SK-N-SH (cell line): ENCODE data around the gene CALN1. TPM values are rescaled to one million over a fixed set of nuclear protein-coding genes. Genes with fewer than 3 reads are reported as not detected.

Experiments used
- CTCF ChIA-PET: fragments of 300-600, 350-600 bp; formaldehyde crosslinking; extraction: SDS; loops from one replicate; lab custom pipeline; 2021; lab: Yijun Ruan, JAX
- POLR2A ChIA-PET: fragments of 350-600 bp; sonication (Branson Sonifier 250); formaldehyde crosslinking; extraction: SDS; loops from one replicate; lab custom pipeline; 2020; ENCODE audit warnings: antibody characterized with exemption, inconsistent platforms; lab: Yijun Ruan, JAX
- DNase-seq: peaks from one replicate; pipeline ENCODE4 v3.0.0; 2012
- H2AFZ ChIP-seq: fragments of 200-600 bp; sonication (generic); 2 replicates; pipeline ENCODE4 v1.8.1; 2016; ENCODE audit warnings: antibody characterized with exemption, mild to moderate bottlenecking, low read depth
- H3F3A ChIP-seq: fragments of 200-600 bp; sonication (generic); replicated peaks from 2 replicates; pipeline ENCODE3; 2016; ENCODE audit warnings: antibody characterized with exemption, mild to moderate bottlenecking; ENCODE audit not compliant: insufficient read depth
- H3K27ac ChIP-seq, 2 experiments: fragments of 200-500 bp in 1 of 2; fragments of 200-600 bp in 1 of 2; sonication (Bioruptor generic) in 1 of 2; sonication (generic), shearing (Covaris generic) in 1 of 2; 2 replicates each; pipeline versions ENCODE4 v1.5.1 to v1.6.1; 2014 to 2016; ENCODE audit warnings: low read depth in 2 of 2, inconsistent platforms in 1 of 2, low read length in 1 of 2, mild to moderate bottlenecking in 1 of 2, mixed read lengths in 1 of 2
- H3K27me3 ChIP-seq: fragments of 200-600 bp; sonication (generic), shearing (Covaris generic); 2 replicates; pipeline ENCODE4 v1.6.1; 2016; ENCODE audit warnings: mixed run types; ENCODE audit not compliant: insufficient read depth
- H3K36me3 ChIP-seq, 2 experiments: fragments of 200-500 bp in 1 of 2; fragments of 200-600 bp in 1 of 2; sonication (Bioruptor generic) in 1 of 2; sonication (generic) in 1 of 2; replicated peaks in 1 of 2; 2 replicates each; pipeline versions ENCODE3 to v1.5.1; 2014 to 2016; ENCODE audit warnings: low read length in 1 of 2, mild to moderate bottlenecking in 1 of 2; ENCODE audit not compliant: insufficient read depth in 2 of 2, control insufficient read depth in 1 of 2
- H3K4me1 ChIP-seq, 2 experiments: fragments of 200-500 bp in 1 of 2; fragments of 200-600 bp in 1 of 2; sonication (Bioruptor generic) in 1 of 2; sonication (generic), shearing (Covaris generic) in 1 of 2; 2 replicates each; pipeline versions ENCODE4 v1.5.1 to v1.6.1; 2014 to 2016; ENCODE audit warnings: low read depth in 1 of 2, low read length in 1 of 2, mixed run types in 1 of 2; ENCODE audit not compliant: insufficient read depth in 2 of 2, control insufficient read depth in 1 of 2
- H3K4me2 ChIP-seq: fragments of 200-600 bp; sonication (generic), shearing (Covaris generic); 2 replicates; pipeline ENCODE4 v1.6.1; 2017; ENCODE audit warnings: mixed run types
- H3K4me3 ChIP-seq, 2 experiments: fragments of 200-500 bp in 1 of 2; fragments of 200-600 bp in 1 of 2; sonication (Bioruptor generic) in 1 of 2; sonication (generic), shearing (Covaris generic) in 1 of 2; 2 replicates each; pipeline versions ENCODE4 v1.5.1 to v1.8.1; 2014 to 2016; ENCODE audit warnings: low read depth in 2 of 2, inconsistent platforms in 1 of 2, low read length in 1 of 2, mild to moderate bottlenecking in 1 of 2, mixed read lengths in 1 of 2, moderate library complexity in 1 of 2
- H3K79me2 ChIP-seq: fragments of 200-600 bp; sonication (generic); 2 replicates; pipeline ENCODE4 v1.8.1; 2017; ENCODE audit warnings: mild to moderate bottlenecking; ENCODE audit not compliant: insufficient read depth
- H3K9ac ChIP-seq: fragments of 200-600 bp; sonication (generic); 2 replicates; pipeline ENCODE4 v1.6.1; 2017; ENCODE audit warnings: mixed run types
- H3K9me2 ChIP-seq: fragments of 200-600 bp; sonication (generic); 2 replicates; pipeline ENCODE4 v1.6.1; 2017; ENCODE audit warnings: mixed run types
- H3K9me3 ChIP-seq: fragments of 200-600 bp; sonication (generic); 2 replicates; pipeline ENCODE4 v1.6.1; 2017; ENCODE audit warnings: mixed run types, mild to moderate bottlenecking, moderate library complexity
- H4K20me1 ChIP-seq: fragments of 200-600 bp; sonication (generic); 2 replicates; pipeline ENCODE4 v1.6.1; 2017; ENCODE audit warnings: mild to moderate bottlenecking, mixed run types; ENCODE audit not compliant: insufficient read depth
- ELF1 ChIP-seq: IDR thresholded peaks from 2 replicates; pipeline ENCODE4 v1.4.0; 2012
- EP300 ChIP-seq, 2 experiments: IDR thresholded peaks; 2 replicates each; pipeline versions ENCODE4 v1.4.0 to v1.6.1; 2012; ENCODE audit warnings: borderline replicate concordance in 1 of 2, low read depth in 1 of 2, low read length in 1 of 2
- EZH2phosphoT487 ChIP-seq: fragments of 200-600 bp; sonication (generic); IDR thresholded peaks from 2 replicates; pipeline ENCODE4 v1.6.1; 2017; ENCODE audit warnings: low read depth, mixed run types, mild to moderate bottlenecking, antibody characterized with exemption, moderate library complexity, borderline replicate concordance
- FOXJ3 ChIP-seq: sonication (generic); formaldehyde crosslinking; IDR thresholded peaks from 2 replicates; pipeline ENCODE4 v1.5.1; 2020; ENCODE audit warnings: mild to moderate bottlenecking, missing genetic modification reagents
- FOXM1 ChIP-seq: IDR thresholded peaks from 2 replicates; pipeline ENCODE4 v1.4.0; 2012; ENCODE audit warnings: low read depth, mild to moderate bottlenecking
- MXI1 ChIP-seq: IDR thresholded peaks from 2 replicates; pipeline ENCODE4 v1.6.1; 2012; ENCODE audit warnings: mild to moderate bottlenecking, low read depth, low read length, improper control_type of control experiment
- NRF1 ChIP-seq: IDR thresholded peaks from 2 replicates; pipeline ENCODE4 v1.6.1; 2012; ENCODE audit warnings: low read depth, mild to moderate bottlenecking, low read length
- POLR2AphosphoS5 ChIP-seq: IDR thresholded peaks from 2 replicates; pipeline ENCODE4 v1.6.1; 2012; ENCODE audit warnings: low read depth, low read length
- SIN3A ChIP-seq: IDR thresholded peaks from 2 replicates; pipeline ENCODE4 v1.6.1; 2012; ENCODE audit warnings: low read depth, mild to moderate bottlenecking, low read length, moderate library complexity, borderline replicate concordance
- SMC3 ChIP-seq: IDR thresholded peaks from 2 replicates; pipeline ENCODE4 v1.6.1; 2012; ENCODE audit warnings: low read depth, low read length, improper control_type of control experiment
- TCF12 ChIP-seq: IDR thresholded peaks from 2 replicates; pipeline ENCODE4 v1.4.0; 2012
- TEAD4 ChIP-seq: IDR thresholded peaks from 2 replicates; pipeline ENCODE4 v1.4.0; 2012; ENCODE audit warnings: mild to moderate bottlenecking, borderline replicate concordance; ENCODE audit not compliant: insufficient read depth
- WGBS: methylation state at CpG from one replicate; pipeline ENCODE4 v1.1.6; 2017; ENCODE audit warnings: low lambda C conversion rate; 5-methylcytosine and 5-hydroxymethylcytosine counted together
- polyA plus RNA-seq, 3 experiments: library from polyadenylated mRNA; depleted of rRNA; stranded (reverse); fragments of >200 nt; gene quantifications; 2 replicates each; pipeline ENCODE4 v1.2.3, GENCODE V29; 2012
- TF ChIP-seq, protein P1 (sequence below): fragments of 150-350 bp; IDR thresholded peaks from 2 replicates; pipeline ENCODE4 v1.6.1; 2016; ENCODE audit warnings: mild to moderate bottlenecking, low read depth, low read length
- TF ChIP-seq, protein P2 (sequence below): fragments of 200-600 bp; sonication (generic); IDR thresholded peaks from 2 replicates; pipeline ENCODE4 v1.6.1; 2017; ENCODE audit warnings: antibody characterized with exemption, mild to moderate bottlenecking, moderate library complexity

CALN1 gene
- polyA plus RNA-seq, 1 of the 3 experiments (the other 2 are of a cell fraction), result not detected

DNA sequence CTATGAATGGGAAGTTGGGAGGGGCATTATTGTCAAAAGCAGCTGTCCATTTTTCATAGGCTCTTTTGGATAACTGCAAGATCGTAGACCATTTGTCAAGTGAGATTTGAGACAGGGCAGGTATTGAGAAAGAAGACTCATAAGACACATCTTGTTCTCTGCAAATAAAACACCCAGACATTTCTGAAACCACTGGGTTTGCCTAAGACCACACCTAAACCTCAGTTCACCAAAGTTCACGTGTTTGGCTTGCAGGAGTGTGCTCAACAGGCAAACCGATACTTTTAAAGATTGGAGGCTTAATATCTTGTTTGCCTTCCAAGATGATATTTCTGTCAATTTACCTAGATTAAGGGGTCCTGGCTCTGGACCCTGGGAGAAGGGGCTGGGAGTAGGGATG is 628.4 kb downstream of the CALN1 start:
- TF ChIP-seq TEAD4 (no peak), EP300 (IDR thresholded peaks at IDR 0.05; ENCODE audit: borderline replicate concordance in 1 of 2, low read depth in 1 of 2, low read length in 1 of 2) (no peak), POLR2AphosphoS5 (no peak), SMC3 (no peak), MXI1 (no peak), TCF12 (no peak), FOXM1 (no peak), NRF1 (no peak), FOXJ3 (CRISPR knock-in tag) (no peak), SIN3A (no peak), EZH2phosphoT487 (no peak)
- TF ChIP-seq, protein P1, sequence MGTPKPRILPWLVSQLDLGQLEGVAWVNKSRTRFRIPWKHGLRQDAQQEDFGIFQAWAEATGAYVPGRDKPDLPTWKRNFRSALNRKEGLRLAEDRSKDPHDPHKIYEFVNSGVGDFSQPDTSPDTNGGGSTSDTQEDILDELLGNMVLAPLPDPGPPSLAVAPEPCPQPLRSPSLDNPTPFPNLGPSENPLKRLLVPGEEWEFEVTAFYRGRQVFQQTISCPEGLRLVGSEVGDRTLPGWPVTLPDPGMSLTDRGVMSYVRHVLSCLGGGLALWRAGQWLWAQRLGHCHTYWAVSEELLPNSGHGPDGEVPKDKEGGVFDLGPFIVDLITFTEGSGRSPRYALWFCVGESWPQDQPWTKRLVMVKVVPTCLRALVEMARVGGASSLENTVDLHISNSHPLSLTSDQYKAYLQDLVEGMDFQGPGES, result no peak
- TF ChIP-seq, protein P2, sequence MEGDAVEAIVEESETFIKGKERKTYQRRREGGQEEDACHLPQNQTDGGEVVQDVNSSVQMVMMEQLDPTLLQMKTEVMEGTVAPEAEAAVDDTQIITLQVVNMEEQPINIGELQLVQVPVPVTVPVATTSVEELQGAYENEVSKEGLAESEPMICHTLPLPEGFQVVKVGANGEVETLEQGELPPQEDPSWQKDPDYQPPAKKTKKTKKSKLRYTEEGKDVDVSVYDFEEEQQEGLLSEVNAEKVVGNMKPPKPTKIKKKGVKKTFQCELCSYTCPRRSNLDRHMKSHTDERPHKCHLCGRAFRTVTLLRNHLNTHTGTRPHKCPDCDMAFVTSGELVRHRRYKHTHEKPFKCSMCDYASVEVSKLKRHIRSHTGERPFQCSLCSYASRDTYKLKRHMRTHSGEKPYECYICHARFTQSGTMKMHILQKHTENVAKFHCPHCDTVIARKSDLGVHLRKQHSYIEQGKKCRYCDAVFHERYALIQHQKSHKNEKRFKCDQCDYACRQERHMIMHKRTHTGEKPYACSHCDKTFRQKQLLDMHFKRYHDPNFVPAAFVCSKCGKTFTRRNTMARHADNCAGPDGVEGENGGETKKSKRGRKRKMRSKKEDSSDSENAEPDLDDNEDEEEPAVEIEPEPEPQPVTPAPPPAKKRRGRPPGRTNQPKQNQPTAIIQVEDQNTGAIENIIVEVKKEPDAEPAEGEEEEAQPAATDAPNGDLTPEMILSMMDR, result no peak
- DNase-seq, result no peak
- POLR2A ChIA-PET, result no interaction called here
- CTCF ChIA-PET, result interaction anchor here (1.3 kb wide), 1 partner anchor 51 kb away, joined by 8 read pairs; no protein-coding TSS in a partner anchor
- H3K9me2 ChIP-seq, result no peaks in the 10 kb centered on the region
- WGBS, result 7% methylated on average over 3 of the region's 3 CpGs
- no peak overlapping the region for H3K4me2 ChIP-seq
- H2AFZ ChIP-seq, result no peak overlapping the region
- no peaks in the 10 kb centered on the region for H3K36me3 ChIP-seq
- no peaks in the 10 kb centered on the region for H3F3A ChIP-seq
- no peaks in the 10 kb centered on the region for H4K20me1 ChIP-seq
- no peaks in the 10 kb centered on the region for H3K9me3 ChIP-seq
- H3K4me1 ChIP-seq, result no peaks in the 10 kb centered on the region
- H3K4me3 ChIP-seq, result no peak overlapping the region
- H3K79me2 ChIP-seq, result no peaks in the 10 kb centered on the region
- no peak overlapping the region for H3K27ac ChIP-seq
- H3K27me3 ChIP-seq, result no peaks in the 10 kb centered on the region
- no peak overlapping the region for H3K9ac ChIP-seq

DNA sequence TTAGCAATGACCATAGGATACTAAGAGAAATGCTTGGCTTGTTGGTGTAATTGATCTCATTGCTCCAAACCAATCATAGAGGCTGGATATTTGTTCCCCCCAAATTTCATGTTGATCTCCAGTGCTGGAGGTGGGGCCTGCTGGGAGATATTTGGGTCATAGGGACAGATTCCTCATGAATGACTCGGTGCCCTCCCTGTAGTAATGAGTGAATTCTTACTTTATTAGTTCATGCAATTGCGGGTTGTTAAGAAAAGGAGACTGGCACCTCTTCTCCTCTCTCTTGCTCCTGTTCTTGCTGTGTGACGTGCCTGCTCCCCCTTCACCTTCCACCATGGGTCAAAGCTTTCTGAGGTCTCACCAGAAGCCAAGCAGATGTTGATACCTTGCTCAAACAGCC is 630.1 kb downstream of the CALN1 start:
- Histone ChIP-seq H3K9me3 (no peaks in the 10 kb centered on the region), H3K4me3 (no peak overlapping the region), H3K9ac (no peak overlapping the region), H3K27me3 (no peaks in the 10 kb centered on the region), H3K79me2 (no peaks in the 10 kb centered on the region), H3K4me2 (no peak overlapping the region), H3K4me1 (no peaks in the 10 kb centered on the region), H3F3A (no peaks in the 10 kb centered on the region), H3K36me3 (no peaks in the 10 kb centered on the region), H2AFZ (no peak overlapping the region), H4K20me1 (no peaks in the 10 kb centered on the region), H3K9me2 (no peaks in the 10 kb centered on the region), H3K27ac (no peak overlapping the region)
- 3% methylated on average over 3 of the region's 3 CpGs for WGBS
- POLR2A ChIA-PET, result no interaction called here
- no peak for DNase-seq
- TF ChIP-seq ELF1, result no peak
- CTCF ChIA-PET, result no interaction called here
